Inflammatory macrophage (primary cell): ENCODE measurements around the gene SH3RF1.
"Not testable (repeated sequence)": the region's sequence is repeated elsewhere in the genome, so short reads cannot be mapped to it uniquely, and the experiment has no call there.

Experiments
- DNase-seq, 2 donors: peaks; one replicate each; pipeline ENCODE4 v3.0.0-alpha.2; 2020 to 2022

Gene SH3RF1

DNA sequence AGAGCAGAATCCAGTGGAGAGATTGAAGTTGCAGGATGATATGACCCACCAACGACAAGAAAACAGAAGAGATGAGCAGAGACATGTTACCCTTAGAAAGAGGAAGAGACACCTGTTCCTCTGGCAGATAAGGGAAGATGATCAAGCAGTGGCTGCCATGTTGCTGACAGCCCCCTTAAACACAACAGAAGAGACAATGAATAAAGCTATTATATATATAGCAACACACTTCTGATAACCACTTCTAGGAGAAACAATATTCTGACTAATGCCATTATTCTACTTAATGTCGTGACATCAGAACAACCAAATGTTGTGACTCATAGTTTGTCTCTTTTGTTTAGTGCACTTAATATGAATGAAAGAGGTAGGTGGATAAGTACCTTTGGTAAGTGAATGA lies 44.9 kb downstream of the SH3RF1 start:
- DNase-seq: no peak

DNA sequence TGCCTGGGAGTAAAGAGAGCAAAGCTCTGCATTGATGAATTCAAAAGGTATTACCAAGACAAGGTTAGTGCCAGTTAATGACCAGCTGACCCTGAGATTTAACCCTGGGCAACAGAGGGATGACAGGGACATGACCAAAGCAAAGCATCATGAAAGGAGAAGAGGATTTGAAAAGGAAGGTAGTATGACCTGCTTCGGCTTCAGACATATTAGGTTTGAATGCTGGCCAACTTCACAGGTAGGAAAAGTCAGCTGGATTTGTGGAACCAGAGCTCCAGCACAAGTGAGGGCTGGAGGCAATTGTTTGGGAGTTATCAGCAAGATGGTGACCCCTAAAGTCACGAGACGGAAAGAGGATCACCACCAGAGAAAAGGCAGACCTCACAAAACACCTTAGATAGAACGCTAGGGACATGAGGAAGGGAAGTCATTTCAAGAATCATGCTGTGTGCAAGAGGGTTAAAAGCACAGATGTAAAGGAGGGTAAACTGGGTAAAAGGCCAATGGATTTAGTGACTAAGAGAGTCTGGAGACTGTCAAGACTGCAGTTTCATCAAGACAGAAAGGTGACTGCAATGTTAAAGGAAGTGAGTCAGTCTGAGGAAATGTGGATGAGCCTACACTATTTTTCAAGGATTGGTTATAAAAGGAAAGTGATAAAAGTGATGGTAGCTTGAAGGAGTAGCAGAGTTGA lies 45.6 kb downstream of the SH3RF1 start:
- peak; percentile 64 to 70 for DNase-seq

DNA sequence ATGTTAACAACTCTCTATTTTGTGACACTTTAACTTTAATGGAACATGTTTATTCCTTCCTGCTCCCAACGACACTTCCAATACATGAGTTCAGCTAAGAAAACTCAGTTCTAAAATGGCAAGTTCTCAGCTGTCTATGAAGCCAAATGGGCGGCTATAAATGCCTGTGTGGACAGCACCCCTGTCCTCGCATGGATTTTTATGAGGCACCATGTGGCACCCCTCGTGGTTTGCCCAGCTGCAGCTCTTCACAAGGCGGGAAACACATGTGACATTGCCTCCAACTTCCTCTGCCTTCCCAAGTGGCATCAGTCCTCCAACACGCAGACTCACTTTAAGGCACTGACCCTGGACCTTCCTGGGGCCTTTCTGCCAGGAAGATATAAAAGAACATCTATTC lies 48.0 kb downstream of the SH3RF1 start:
- peak in 1 of 2 donors; percentile 6 for DNase-seq

DNA sequence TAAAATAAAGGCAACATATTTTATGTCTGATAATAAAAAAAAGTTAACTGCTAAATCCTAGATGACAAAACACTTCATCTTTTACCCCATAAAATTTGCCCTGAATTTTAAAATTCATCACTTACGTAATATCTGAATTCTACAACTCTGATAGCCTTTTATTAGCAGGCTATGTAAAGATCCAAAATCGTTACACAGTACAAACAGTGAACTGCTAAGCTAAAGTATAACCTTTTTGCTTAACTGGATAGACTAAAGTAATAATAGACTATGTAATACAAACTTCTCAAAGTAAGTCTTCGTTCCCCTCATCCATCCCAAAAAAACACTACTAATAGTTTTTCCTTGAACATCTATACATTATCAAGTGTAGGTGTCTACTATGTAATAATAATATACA lies 49.1 kb downstream of the SH3RF1 start:
- DNase-seq: no peak

DNA sequence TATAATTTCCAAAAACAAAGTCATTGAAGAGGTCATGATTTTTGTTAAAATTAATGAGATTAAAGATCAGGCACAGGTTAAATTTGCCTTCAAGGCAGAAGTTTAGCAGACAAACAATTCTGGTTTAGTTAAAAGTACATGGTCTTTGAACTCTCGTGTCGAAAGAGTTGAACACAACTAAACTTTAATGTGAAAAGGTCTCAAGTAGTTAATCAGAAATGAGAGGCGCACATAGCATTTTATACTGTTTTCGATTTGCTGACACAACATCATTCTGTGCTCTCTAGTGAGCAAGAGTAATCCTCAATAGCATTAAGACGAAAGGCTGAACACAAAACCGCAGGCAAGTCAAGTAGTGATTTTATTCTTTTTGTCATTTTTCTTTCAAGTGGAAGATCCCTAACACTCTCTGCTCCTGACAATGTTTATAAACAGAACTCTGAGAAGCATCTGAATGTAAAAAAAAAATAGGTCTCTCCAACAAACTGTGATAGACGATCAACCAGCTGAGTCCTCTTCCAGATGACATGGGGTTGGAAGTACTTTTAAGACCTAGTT lies 49.8 kb downstream of the SH3RF1 start:
- DNase-seq: no peak

DNA sequence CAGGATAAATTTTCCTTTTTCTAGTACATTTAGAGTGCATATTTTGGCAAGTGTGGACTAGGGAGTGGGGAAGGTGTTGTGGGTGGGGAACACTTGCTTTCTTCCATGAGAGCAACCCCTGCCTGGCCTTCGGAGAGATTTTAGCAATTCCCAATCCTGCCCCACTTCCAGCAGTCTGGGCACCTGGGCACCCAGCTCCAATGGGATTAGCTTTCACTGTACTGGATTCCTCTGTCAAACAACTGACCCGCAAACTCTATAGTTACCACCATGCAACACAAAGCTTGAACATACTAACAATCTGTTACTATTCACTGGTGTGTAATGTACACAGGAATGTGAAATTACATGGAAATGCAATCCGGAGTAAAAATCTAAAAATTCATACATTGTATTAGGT lies 50.3 kb downstream of the SH3RF1 start:
- no peak for DNase-seq

DNA sequence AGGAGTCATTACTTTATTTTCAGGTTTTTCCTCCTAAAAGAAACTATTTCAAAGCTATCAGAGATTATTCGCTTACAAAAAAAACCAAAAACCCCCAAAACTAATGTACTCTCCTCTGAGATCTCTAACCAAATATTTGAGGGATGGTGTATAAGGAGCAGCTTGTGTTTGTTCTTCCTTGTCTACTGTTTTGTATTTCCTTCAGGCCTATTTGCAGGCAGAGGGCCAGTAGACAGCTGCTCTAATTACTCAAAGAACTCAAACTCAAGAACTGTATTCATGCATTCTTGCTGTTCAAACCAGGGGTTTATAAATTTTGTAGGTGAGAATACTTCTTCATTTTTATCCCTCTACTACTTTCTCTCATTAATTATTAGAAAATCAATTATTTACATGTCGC lies 51.3 kb downstream of the SH3RF1 start:
- DNase-seq: no peak

DNA sequence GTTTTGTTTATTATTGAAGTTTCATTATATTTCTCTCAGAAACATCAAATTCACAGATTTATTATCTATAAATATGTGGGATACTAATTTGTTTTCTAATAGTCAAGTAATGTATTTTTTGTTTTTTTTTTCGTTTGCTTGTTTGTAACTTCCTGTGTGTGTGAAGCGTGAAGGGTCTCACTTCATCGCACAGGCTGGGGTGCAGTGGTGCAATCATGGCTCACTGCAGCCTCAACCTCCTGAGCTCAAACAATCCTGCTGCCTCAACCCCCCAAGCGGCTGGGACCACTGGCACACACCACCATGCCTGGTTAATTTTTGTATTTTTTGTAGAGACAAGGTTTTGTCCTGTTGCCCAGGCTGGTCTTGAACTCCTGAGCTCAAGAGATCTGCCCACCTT lies 55.1 kb downstream of the SH3RF1 start:
- no peak for DNase-seq

DNA sequence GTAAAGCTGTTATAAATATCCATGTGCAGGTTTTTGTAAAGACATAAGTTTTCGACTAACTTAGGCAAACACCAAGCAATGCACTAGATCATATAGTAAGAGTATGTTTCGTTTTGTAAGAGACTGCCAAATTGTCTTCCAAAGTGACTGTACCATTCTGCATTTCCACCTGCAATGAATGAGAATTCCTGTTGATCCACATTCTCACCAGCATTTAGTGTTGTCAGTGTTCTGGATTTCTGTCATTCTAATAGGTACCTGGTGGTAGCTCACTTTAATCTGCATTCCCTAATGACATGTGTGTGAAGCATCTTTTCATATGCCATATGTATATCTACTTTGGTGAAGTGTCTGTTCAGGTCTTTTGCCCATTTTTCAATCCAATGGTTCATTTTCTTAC lies 57.8 kb downstream of the SH3RF1 start:
- DNase-seq: no peak

DNA sequence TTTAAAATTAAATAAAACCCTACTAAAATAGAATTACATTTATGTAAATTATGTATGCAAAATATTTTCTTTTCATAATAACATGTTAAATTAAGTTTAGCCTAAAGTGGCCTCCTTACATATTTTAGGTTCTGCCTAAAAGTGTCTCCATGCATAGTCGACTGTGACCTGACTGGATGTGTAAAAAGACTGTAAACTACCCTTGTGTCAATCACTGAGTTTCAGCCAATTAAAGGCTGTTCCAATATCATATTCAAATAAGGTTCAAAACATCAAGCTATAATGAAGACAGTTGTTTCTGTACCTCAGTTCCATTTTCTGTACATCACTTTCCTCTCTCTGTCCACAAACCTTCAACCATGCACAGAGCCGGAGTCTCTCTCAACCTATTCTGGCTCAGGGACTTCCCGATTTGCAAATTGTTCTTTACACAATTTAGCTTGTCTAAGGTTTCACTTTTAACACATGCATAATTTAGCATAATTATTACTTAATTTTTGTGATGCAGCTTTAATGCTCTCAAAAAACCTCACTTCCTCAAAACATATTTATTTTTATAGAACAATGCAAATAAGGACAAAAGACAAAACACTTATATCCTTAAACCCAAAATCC lies 60.1 kb downstream of the SH3RF1 start:
- DNase-seq: peak; percentile 44 to 65

DNA sequence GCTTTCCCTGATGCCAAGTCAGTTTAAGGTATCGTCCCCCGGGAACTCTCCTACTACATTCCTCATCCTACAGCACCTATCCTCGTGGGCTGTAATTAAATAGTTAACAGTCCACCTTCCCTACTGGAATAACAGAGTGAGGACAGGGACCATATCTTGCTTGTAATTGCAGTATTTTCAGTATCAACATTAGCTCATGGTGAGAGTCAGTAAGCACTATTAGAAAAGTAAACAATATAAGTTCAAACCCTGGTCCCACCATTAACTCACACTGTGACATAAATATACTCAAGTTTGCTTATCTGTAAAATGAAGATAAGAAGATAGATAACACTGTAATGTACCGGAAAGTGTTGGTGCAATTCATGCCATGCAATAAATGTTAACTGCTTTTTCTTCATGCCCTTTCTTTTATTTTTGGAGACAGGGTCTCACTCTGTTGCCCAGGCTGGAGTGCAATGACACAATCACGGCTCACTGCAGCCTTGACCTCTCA lies 61.3 kb downstream of the SH3RF1 start:
- DNase-seq: no peak

DNA sequence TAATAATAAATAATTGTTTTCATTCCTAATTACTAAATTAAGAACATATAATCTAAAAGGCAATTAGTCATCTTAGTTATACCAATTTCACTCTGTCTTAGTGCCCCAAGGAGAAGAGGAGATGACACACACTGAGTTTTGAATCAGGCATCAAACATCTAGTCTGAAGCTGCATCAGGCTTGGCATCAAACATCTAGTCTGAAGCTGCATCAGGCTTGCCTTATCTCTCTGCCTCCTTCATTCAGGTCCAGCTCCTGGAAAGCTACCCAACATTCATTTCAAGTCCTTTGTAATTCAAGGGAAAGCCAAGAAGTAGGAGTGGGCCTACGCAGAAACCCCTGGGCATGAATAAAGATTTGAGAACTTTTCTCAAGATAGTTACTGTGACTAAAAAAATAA lies 62.2 kb downstream of the SH3RF1 start:
- no peak for DNase-seq

DNA sequence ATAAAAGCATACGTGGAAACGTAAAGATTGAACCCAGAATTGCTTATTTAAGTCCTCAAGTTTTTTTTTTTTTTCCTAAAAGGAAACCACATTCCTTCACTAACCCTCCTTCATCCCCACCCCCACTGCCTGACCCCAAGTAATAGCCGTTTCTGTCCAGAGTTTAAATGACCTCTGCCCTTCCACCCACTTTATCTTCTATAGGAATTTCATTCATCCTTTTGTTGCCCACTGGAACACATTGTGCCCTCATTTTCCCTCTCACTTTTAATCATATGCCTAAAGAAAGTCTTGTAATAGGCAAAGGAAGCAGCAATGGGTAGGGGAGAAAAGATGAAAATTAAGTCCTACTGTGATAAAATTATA lies 62.7 kb downstream of the SH3RF1 start:
- no peak for DNase-seq

DNA sequence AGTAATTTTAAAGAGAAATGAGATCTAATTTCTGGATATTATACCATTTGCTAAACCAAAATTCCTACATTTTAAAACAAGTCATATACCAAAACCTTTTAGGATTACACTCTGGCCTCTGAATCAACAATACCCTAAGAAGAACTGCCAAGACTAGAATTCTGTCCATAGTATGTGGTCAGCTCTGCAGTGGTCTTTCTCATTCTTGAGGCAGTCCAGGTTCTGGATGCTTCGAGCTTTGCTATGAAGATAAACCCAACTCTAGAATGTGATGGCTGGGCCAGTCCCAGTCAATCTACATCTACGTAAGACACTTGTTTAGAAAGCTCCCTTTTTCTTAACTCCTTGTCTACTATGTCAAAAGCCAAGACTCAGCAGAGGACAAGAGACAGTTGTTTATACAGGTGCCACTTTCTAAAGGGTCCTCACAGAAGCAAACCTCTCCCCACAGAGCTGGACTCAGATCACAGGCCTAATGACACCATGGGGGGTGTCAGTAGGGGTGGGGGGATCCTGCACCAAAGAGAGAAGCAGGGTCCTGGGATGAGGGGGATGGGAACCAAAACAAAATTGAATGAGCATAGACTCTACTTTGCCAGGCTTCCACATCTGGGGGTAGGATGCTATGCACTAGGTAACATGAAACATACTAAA lies 63.2 kb downstream of the SH3RF1 start:
- no peak for DNase-seq

DNA sequence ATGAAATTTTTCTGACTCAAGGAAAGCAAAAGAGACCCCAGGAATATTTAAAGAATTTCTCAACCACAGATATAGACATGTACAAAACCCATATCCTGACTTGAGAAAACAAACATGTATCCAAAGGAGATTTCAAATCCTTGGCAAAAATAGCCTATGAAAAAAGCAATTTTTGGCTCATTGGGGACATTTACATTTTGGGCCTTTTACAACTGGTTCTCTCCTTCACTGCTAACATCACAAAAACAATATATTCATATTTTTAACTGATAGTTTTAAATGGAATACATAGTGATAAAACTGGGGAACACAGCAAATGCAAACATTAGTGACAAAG lies 65.0 kb downstream of the SH3RF1 start:
- no peak for DNase-seq

DNA sequence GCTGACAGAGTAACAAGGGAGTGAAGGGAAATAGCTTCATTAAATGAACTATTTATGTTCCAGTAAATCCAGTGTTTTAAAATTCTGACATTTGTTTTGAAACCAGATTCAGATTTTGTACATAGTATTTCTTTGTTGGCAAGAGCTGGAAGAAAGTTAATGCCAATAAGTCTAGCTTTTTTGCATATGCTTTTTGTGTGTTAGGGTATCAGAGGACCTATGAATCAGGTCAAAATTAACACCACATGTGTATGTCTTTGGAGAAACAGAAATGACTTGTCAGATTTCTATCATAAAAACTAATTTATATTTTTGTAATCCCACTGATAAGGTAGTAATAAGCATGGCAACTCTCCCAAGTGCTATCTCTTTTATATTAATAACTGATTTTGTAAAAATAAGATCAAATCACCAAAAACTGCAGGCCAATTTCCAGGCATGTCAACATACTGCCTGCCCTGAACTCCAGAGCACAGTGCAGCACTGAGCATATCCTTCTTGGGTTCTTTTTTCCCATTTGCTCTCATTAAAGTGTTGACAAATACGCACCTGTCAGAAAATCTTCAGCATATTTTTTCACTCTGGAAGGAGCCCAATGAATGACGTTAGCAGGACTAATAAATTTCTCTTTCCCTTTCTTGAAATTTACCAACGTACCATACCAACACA lies 65.5 kb downstream of the SH3RF1 start:
- no peak for DNase-seq

DNA sequence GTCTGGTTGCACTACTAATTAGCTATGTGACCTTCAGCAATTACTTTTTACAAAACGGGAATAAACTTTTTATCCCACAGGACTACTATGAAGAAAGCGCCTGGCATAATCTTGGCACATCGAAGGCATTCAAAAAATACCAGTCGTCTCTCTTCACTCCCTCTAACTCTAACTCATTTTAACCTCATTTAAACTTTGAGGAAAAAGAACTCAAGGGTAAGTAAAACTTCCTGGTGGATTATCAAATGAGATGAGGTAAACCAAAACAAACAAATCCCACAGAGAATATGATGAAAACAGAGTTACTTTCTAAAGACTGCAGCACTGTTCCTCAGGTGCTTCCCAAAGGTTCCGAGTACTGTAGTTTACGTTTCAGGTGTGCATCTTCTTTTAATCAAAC lies 66.9 kb downstream of the SH3RF1 start:
- no peak for DNase-seq

DNA sequence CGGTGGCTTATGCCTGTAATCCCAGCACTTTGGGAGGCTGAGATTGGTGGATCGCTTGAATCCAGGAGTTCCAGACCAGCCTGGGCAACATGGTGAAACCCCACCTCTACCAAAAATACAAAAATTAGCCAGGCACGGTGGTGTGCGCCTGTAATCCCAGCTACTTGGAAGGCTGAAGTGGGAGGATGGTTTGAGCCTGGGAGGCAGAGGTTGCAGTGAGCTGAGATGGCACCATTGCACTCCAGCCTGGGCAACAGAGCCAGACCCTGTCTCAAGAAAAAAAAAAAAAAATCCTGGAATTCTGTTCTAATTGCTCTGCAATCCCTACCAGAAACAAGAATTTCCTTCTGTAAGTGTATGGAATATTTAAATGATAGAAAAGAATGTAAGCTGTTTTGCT lies 67.5 kb downstream of the SH3RF1 start:
- not testable (repeated sequence) for DNase-seq

DNA sequence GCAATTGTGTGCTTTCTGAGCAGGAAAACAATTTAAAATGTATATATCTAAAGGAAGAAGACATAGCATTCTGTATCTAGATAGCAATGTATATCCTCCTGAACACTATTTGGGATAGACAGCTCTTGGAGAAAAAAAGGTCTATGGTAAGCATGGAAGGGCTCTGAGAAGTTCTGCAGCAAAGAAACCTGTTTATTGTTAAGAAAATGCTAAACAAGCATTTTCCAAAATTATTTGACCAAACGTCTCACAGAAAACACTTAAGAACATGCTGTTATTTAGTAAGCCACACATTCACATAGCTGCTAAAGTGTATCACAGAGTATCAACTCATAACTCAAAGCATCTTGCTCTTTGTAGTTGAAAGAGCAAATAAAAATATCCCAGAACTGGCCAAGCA lies 67.9 kb downstream of the SH3RF1 start:
- no peak for DNase-seq

DNA sequence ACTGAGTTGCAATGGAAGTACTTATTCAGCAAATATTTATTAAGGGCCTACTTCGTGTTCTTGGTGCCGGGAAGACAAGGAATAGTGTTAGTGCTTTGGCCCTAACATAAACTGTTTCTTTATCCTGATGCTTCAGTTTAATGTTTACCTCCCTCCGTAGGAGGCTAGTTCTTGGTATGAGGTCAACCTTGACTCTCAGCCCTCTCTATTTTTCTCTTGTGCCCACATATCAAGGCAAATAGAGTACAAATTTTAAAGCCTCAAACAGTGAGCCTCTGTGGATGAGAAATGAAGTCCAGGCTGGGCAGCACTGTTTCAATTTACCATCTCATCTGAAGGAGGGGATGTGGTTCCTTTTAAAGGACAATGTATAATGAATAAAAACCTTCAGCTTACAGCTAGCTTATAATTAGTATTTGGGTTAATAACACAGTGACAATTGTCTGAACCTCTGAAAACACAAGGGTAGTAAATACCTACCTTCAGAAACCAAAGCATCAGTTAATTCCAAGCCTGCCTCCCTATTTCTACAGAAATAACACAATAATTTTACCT lies 68.5 kb downstream of the SH3RF1 start:
- DNase-seq: no peak

DNA sequence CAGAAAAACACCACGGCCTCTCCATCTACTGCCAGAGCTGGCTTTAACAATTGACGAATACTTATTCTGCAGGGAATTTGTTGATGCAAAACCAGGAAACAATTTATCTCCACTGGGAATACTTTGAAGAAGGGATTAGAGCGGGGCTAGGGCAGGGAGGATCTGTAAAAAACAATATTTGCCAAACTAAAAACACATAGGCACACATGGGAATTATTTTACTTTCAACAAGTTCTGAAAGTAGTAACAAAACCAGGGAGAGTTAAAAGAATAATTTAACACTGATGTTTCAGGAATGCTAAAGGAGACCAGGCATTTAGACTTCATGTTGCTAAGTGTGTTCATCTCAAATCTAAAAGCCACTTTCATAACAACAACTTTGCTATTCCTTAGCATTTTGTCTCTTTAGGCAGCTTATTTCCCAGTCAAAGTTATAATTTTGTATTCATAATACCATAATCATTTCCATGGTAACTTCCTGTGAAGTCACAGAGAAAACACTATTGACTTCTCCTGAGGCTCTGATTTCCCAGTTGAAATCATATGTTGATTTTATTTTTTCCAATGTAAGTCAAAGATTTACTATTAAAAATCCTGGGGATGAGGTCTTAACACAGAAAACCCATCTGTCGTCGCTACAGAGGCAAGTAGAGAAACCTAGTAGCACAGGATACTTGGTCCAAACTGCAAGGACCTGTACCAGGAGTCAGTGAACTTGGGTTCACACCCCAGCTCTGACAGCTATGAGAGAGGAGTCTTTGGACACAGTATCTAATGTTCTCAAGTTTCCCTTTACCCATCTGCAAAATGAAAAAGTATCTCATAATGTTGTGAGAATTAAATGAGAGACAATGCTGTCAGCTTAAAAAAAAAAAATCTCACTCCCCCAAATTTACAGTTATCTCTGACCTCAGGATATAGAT lies 69.3 kb downstream of the SH3RF1 start:
- DNase-seq: no peak
